SU-DHL-6 (cell line): ENCODE measurements around the gene TRNT1.
A peak's percentile ranks its signal among the peaks of the same experiment; 100 is the strongest.

ENCODE experiments used
- H2AFZ ChIP-seq: fragments of 200-600 bp; sonication (generic); 2 replicates; pipeline ENCODE4 v1.6.1; 2014; ENCODE audit warnings: low read depth, mild to moderate bottlenecking, moderate library complexity, mixed read lengths, antibody characterized with exemption, low read length; ENCODE audit not compliant: severe bottlenecking
- H3F3A ChIP-seq: fragments of 200-600 bp; shearing (Covaris generic); 2 replicates; pipeline ENCODE4 v1.6.0; 2016; ENCODE audit warnings: antibody characterized with exemption, mild to moderate bottlenecking; ENCODE audit not compliant: insufficient read depth
- H3K27ac ChIP-seq: fragments of 200-600 bp; sonication (generic); 2 replicates; pipeline ENCODE4 v1.5.1; 2016; ENCODE audit warnings: low read depth, mild to moderate bottlenecking, low read length, moderate library complexity, mixed read lengths
- H3K27me3 ChIP-seq: fragments of 200-600 bp; sonication (generic), shearing (Covaris generic); 2 replicates; pipeline ENCODE4 v1.6.0; 2014; ENCODE audit warnings: mild to moderate bottlenecking, low read length
- H3K36me3 ChIP-seq: fragments of 200-600 bp; sonication (generic); 2 replicates; pipeline ENCODE4 v1.6.1; 2014; ENCODE audit warnings: mild to moderate bottlenecking, low read length, mixed read lengths
- H3K4me2 ChIP-seq: fragments of 300-600, 200-600 bp; shearing (Covaris generic), sonication (generic); 2 replicates; pipeline ENCODE4 v1.6.0; 2014; ENCODE audit warnings: low read length, low read depth, mild to moderate bottlenecking; ENCODE audit not compliant: poor library complexity, severe bottlenecking
- H3K4me3 ChIP-seq: fragments of 200-600 bp; sonication (generic); 2 replicates; pipeline ENCODE4 v1.5.1; 2014; ENCODE audit warnings: antibody characterized with exemption, low read length, mild to moderate bottlenecking, mixed read lengths; ENCODE audit not compliant: insufficient read depth, poor library complexity, severe bottlenecking
- H3K79me2 ChIP-seq: fragments of 200-600 bp; sonication (generic); 2 replicates; pipeline ENCODE4 v1.6.1; 2014; ENCODE audit warnings: mild to moderate bottlenecking, low read length, moderate library complexity; ENCODE audit not compliant: insufficient read depth
- H3K9ac ChIP-seq: fragments of 200-600 bp; sonication (generic); 2 replicates; pipeline ENCODE4 v1.7.0; 2014; ENCODE audit warnings: mild to moderate bottlenecking, low read length
- H3K9me2 ChIP-seq: fragments of 200-600 bp; sonication (generic); replicated peaks from 2 replicates; pipeline ENCODE4 v1.6.1; 2014; ENCODE audit warnings: low read length; ENCODE audit not compliant: insufficient read depth
- H3K9me3 ChIP-seq: fragments of 200-600 bp; sonication (generic); 2 replicates; pipeline ENCODE4 v1.6.1; 2014; ENCODE audit warnings: low read length, mixed read lengths; ENCODE audit not compliant: insufficient read depth
- H4K20me1 ChIP-seq: fragments of 200-600 bp; sonication (generic); 2 replicates; pipeline ENCODE4 v1.6.1; 2014; ENCODE audit warnings: low read depth, mild to moderate bottlenecking, antibody characterized with exemption, low read length, moderate library complexity, mixed read lengths
- CTCF ChIP-seq: fragments of 200-600 bp; sonication (generic); IDR thresholded peaks from one replicate; pipeline ENCODE4 v1.5.1; 2017; ENCODE audit warnings: antibody characterized with exemption, mild to moderate bottlenecking, low read length, moderate library complexity; ENCODE audit not compliant: insufficient read depth, poor library complexity, severe bottlenecking
- EZH2phosphoT487 ChIP-seq: fragments of 200-600 bp; sonication (generic), shearing (Covaris generic); conservative IDR thresholded peaks from 2 replicates; pipeline ENCODE4 v1.6.1; 2018; ENCODE audit warnings: mild to moderate bottlenecking, antibody characterized with exemption, low read length, moderate library complexity, mixed read lengths

TRNT1 gene

DNA sequence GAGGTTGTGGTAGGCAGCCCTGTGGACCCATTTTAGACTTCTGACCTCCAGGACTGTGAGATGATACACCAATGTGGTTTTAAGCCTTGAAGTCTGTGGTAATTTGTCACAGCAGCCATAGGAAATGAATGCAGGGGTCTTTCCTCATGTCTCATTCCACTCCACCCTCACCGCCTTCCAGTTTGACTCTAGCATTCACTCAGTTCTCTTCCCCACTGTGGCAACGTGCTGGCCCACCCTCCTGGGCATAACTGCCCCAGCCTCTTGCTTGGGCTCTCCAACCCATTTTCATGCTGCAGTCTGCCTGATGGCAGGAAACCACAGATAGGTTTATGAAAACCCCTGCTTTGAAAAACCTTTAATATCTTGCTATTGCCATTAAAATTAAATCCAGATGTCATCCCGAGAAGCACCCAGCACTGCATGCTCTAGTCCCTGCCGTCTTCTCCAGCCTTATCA is 7.3 kb upstream of the TRNT1 start:
- Histone ChIP-seq H3K4me3 (no peak overlapping the region), H3K4me2 (no peak overlapping the region), H2AFZ (no peak overlapping the region), H3K9ac (no peak overlapping the region), H3F3A (no peaks in the 10 kb centered on the region), H3K27me3 (no peaks in the 10 kb centered on the region), H3K9me3 (no peaks in the 10 kb centered on the region), H4K20me1 (no peaks in the 10 kb centered on the region), H3K79me2 (no peaks in the 10 kb centered on the region), H3K27ac (no peak overlapping the region), H3K9me2 (no peaks in the 10 kb centered on the region), H3K36me3 (no peaks in the 10 kb centered on the region)
- TF ChIP-seq CTCF (no peak), EZH2phosphoT487 (no peak)

DNA sequence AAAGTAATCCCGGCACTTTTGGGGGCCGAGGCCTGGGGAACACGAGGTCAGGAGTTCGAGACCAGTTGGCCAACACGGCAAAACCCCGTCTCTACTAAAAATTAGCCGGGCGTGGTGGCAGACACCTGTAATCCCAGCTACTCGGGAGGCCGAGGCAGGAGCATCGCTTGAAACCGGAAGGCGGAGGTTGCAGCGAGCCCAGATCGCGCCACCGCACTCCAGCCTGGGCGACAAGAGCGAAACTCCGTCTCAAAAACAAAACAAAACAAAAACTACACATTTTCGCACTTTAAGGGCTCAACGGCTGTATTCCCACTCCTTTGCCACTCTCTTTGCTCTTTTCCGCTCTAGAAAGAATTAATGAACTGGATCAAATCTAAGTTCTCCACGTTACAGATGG is 763 bp upstream of the TRNT1 start:
- H3K9me2 ChIP-seq: no peaks in the 10 kb centered on the region
- H3K36me3 ChIP-seq: peaks cover 21% of the 10 kb centered on the region
- H3K79me2 ChIP-seq: peaks cover 40% of the 10 kb centered on the region
- H2AFZ ChIP-seq: peak overlapping the region; percentile 92
- TF ChIP-seq CTCF (no peak), EZH2phosphoT487 (no peak)
- H3K9ac ChIP-seq: peak overlapping the region; percentile 95
- H3K27ac ChIP-seq: peak overlapping the region; percentile 42; the same call in 1 of the 2 replicates
- peaks cover 4% of the 10 kb centered on the region; the same call in 1 of the 2 replicates for H3F3A ChIP-seq
- H3K9me3 ChIP-seq: no peaks in the 10 kb centered on the region
- no peaks in the 10 kb centered on the region for H4K20me1 ChIP-seq
- H3K4me3 ChIP-seq: peak overlapping the region; percentile 61
- H3K27me3 ChIP-seq: no peaks in the 10 kb centered on the region
- H3K4me2 ChIP-seq: peak overlapping the region; percentile 94

DNA sequence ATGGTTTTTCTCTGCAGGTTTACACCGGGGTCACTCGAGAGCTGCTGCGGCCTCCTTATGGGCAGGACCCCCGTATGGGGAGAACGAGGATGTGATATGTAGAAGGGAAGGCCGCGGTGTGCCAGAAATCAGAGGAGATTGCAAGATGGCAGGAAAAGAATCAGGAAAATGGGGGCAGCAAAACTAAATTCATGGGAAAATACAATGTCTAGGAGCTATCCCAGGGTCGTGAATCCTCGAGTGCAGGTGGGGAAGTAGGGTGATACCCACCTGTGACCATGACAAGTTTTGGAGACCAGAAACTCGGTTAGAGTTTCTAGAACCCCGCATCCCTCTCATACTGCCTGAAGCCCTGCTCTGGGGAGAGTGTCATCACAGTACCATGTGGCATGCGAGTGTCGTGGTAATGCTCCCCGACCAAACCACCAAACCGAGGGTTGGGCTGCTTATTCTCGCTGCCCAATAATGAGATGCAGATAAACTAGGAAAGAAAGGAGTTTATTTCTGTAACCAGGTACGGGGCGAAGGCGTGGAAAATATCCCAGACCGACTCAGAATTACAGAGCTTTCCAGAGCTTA is 781 bp downstream of the TRNT1 start:
- Histone ChIP-seq H3K9me2 (no peaks in the 10 kb centered on the region), H3K9ac (peak overlapping the region; percentile 95), H3K36me3 (peaks cover 24% of the 10 kb centered on the region), H2AFZ (peak overlapping the region; percentile 55), H4K20me1 (no peaks in the 10 kb centered on the region), H3F3A (peaks cover 4% of the 10 kb centered on the region; the same call in 1 of the 2 replicates), H3K27me3 (no peaks in the 10 kb centered on the region), H3K4me2 (peak overlapping the region; percentile 94), H3K4me3 (peak overlapping the region; percentile 93), H3K79me2 (peaks cover 44% of the 10 kb centered on the region), H3K9me3 (no peaks in the 10 kb centered on the region), H3K27ac (peak overlapping the region; percentile 55)
- TF ChIP-seq EZH2phosphoT487 (no peak), CTCF (no peak)
